Hippocampal formation (tissue), 2 donors: Measurements from ENCODE around the gene TET2.

Source experiments
- DNase-seq, 2 donors: peaks; one replicate each; lab custom pipeline; 2025; lab: John Stamatoyannopoulos, UW

TET2 gene

DNA sequence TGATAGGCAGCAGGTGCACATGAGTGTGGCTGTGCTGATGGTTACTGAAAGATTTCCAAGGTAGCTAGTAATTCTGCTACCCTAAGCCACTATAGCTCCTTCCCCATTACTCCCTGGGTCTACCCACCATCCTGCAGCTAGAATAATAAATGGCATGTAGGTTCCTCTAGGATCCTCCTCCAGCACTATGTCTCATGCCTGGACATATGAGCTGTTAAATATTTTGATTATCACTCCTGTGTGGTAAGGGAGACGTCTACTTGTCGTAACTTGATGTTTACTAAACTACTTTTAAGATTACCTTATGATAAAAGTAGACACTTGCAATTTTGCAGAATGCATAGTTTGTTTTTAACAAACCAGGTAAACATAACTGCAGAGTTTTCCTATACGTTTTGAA, 35.5 kb downstream of the TET2 start:
- no peak for DNase-seq

DNA sequence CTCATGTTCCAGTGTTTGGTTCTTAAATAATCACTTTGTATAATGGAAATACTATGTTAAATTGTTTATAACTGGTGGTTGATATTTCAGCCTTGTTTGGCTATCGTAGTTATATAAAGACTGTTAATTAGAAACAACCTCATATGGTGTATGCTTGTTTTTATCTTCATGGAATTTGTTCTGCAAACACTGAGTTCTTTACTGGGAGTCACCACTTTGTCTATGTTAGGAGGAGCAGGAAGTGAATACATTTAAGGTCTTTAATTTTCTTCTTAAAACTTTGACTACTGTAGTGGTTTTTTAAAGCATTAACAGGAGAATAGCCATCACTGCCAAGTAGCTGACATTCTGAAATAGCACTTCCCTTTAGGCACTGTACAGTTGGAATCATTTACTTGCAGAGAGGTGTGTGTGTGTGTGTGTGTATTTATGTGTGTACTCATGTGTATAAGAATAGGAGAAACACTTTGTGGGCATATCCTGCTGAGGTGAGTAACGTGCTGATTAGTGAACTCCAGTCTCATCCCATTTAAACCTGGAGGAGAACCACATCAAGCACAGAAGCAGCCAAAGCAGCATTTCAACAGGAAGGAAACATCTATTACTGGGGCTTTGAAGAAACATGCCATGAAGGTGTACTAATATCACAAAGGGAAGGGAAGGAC, 37.8 kb downstream of the TET2 start:
- no peak for DNase-seq

DNA sequence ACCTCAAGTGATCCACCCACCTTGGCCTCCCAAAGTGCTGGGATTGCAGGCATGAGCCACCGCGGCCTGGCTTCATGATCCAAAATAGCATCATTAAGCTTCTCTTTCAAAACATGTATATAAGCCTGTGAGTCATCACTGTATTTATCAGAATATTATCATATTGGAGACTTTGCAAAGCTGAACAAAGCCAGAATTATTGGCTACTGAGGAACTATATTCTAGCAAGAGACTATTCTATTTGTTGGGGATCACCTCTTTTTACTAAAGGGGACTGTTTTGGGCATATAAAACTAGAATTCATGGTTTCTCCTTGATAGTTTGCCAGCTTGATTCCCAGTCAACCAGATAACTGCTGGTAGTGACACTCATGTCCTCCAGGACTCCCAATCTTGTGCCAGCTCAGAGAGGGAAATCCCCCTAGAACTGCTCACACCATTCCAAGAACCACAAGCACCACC, 40.1 kb downstream of the TET2 start:
- DNase-seq, result no peak

DNA sequence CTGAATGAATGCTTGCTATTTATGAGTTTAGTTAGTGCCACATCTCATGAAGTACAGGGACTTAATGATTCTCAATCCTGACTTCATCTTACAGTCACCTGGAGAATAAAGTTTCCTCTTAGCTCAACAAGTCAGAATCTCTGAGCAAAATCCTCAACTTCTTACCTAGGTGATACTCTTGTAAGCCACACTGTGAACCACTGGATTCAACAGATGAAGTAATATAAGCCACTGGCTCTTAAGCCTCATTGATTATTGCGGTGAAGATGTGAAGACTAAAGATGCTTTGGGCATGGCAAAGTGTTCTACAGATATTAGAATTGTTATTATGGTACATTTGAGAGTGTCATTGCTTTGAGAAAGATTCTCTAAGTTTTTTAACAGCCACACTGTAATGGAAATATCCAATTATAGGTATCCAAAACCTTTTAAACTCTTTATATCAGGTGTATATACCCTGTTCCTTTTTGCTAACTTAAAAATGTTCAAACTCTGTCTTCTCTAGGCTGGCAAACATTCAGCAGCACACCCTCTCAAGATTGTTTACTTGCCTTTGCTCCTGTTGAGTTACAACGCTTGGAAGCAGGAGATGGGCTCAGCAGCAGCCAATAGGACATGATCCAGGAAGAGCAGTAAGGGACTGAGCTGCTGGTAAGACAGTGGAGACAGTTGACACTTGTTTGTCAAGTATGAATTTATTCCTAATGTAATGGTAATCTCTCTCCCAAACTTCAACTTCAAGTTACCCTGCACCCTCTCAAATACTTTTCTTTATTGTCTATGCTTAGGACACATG, 43.4 kb downstream of the TET2 start:
- DNase-seq, result no peak

DNA sequence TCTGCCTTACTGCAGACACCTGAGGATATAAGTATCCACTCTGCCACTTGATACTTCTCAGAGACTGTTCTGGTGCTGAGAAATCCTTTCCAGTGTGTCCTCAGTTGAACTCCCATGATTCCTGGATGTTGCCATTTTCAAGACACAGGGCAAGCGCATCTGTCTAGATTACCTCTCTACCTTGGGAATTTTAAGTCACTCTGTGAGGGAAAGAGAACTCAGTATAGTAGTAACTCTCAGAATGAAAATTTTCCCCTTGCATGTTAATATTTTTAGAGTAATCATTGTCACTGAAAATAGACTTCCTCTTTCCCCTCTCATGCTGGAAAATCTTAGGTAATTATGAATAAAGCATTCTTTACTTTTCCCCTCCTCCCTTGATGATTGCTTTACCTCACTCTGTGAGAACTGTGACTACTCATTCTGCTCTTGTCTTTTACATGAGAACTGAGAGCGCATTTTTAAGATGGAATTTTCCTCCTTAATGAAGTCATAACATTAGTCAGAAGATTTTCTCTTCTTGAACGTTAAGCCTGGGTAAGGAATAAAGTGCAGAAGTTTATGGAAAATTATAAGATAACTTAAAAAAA, 45.0 kb downstream of the TET2 start:
- no peak for DNase-seq

DNA sequence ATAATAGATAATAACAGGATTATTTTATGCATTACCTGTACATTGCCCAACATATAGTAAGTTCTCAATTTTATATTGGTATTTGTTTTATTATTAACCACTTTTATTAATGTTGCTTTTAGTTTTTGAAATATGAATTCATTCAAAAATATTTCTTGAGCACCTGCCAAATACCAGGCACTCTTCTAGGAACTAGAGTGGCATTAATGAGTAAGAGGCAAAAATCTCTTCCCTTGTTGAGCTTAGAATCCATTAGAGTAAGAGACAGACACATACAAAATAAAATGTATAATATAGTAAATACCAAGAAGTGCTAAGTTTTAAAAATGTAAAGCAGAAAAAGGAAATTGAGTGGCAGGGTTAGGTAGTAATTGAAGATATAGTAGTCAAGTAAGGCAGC, 45.8 kb downstream of the TET2 start:
- no peak for DNase-seq

DNA sequence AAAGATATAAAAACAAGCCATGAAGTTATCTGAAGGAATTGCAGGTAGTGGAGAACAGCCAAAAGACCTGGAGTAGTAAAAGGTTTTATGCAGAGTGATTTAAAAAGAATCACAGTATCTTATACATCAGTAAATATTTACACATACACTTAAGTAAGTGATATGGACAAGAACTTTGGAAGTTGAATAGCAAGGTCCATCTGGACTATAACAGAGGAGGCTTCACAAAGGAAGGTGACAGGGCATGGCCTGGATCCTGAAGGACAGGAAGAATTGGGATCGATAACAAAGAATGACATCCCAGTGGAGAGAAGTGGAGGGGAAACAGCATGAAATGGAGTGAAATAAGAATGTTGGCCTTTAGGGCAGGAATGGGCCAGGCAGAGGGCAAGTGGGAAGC, 46.2 kb downstream of the TET2 start:
- DNase-seq, result no peak

DNA sequence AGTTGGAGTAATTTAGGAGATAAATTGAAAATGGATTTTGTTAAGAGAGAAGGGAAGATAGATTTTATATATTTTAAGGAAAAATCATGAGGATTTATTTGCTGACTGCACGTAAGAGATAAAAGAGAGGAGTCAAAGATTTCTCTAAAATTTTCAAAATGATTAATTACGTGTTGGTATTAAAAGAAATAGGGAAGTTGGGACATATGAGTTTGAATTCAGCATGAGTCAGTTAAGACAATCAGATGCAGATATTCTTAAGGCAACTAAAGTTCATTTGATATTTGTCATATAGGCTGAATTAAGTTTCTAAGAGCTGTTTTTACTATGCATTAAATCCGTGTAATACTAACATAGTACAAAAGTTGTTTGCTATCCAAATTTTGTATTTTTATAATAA, 46.9 kb downstream of the TET2 start:
- no peak for DNase-seq

DNA sequence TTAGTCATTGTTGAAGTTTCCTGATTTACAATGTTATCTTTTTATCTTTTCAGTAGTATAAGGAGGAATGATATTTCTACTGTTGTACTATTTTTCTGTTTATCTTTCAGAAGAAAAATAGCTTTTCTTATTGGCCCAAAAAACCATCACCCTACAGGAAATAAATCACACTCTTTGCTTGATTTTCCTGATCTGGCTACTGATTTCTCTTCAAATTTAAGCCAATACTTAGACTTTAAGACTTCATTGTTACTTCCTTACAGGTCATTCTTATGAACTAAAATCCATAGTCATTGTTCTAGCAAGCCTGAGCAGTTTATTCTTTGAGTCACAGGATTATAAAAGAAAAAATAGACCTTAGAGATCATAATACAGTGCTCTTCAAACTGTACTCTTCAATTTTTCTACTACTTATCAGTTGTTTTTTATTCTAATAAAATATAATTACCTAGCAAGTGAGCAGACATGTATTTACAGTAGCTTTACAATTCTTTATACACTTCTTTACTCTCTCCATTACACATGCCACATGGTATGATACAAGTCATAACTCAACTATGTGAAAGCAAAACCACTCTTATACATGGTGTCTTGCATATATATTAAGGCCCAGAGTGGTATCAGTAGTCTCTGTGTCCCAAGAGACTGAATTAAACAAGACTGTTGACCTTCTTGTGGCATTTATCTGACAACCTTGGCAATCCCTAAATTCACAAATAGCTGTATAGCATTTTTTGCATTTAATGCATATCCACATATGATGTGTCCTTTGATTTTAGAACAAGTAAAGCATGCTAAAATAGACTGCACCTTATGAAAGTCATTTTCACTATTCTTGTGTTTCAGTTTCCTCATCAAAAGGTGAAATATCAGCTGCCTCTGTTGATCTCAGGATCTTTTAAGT, 47.9 kb downstream of the TET2 start:
- no peak for DNase-seq

DNA sequence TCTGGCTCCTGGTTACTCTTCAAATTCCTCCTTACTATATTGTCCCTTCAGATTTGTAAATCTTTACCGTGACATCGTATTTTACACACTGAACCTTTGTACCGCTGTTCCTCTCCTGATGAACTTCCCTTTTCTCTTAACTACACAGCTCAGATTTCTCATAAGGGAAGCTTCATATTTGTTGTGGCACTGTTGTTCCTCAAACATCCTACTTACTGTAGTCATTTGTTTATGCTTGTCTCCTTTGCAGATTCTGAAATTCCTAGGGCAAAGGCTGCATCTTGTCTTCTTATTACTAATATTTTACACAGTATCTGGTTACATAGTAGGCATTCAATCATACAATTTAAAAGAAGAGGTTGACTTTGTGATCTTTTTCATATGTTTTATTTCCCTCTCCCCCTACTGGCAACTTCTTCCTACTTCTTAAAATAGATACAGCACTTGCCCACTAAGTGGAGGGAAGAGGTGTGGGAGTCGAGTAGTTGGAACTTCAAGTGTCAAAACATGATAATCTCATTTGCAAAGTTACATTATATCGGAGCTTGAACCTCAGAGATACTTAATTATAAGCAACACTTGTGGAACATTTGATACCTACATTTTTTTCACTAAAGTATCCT, 50.0 kb downstream of the TET2 start:
- no peak for DNase-seq

DNA sequence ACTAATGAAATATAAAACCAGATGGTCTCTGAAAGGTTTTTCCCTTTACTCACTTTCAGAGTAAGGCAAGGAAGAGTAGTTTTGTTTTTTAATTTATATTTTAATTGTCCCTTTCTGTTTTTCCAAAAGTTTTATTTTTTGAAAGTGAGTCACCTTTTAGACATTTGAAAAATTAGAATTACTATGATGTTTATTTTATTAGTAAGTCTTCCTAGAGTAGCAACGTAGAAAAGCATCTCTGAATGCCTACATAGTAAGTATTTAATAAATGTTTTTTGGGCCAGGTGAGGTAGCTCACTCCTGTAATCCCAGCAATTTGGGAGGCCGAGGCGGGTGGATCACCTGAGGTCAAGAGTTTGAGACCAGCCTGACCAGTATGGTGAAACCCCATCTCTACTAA, 51.1 kb downstream of the TET2 start:
- DNase-seq, result no peak

DNA sequence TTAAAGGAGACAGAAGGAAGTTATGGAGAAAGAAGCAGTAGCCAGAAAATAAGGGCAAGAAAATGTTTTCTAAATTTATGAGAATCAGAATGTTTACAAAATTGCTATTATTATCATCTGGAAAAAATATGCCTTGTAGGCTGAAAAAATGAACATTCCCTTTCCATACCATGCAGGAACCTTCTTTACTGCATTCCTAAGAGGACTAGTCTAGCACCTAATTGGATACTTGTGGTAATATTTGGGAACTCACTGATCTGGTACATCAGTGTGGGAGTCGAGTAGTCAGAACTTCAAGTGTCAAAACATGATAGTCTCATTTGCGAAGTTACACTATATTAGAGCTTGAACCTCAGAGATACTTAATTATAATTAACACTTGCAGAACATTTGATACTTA, 51.9 kb downstream of the TET2 start:
- DNase-seq, result no peak

DNA sequence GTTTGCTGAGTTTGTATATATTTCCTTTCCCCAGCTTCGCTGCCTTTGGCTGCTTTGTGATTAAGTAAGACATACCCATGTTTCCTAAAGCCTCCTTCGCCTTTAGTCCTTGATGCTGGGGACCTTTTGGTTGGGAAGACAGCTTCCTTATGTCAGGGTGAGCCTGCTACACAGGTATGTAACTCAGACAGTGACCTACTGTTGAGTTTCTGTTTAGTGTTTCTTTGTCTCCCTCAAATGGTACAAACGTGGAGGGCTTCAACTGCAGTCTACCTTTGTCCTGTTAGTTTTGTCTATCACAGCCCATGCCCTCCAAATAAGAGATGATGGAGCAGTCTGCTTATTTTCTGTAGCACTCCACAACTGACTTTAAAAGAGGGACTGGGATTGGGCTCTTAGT, 59.5 kb downstream of the TET2 start:
- no peak for DNase-seq

DNA sequence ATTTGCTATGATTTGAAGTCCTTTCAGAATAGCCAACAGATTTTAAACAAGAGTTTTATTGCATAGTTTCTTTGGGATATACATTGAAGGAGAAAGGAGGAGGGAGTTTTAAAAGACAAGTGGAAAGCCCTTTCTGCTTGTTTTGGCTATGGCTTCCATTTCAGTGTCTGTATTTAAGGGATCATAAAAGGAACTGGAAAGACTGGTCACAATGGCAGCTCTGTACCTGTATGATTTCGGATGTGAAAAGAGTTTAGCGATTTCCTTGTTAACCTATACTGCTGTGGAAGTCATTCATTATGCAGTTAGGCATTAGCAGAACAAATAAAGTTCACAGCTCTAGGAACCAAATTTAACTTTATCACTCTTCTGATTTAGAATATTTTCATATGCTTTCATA, 60.7 kb downstream of the TET2 start:
- no peak for DNase-seq

DNA sequence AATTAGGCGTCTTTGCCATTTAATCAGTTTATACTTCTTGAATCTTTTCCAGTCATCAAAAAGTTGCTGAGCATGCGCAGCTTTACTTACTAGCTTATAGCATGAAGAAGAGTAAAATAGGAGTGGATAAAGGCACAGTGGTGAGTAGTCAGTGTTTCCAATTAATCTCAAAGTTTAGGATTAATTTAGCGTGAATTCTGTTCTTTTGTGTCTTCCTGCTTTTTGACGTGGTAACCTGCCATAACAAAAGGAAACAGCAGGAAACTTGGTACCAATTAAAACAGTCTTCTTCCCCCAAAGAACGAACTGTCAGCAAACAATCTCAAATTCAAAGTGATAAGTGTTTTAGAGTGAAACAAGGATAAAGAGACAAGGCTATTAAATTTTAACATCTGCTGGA, 61.9 kb downstream of the TET2 start:
- DNase-seq, result no peak

DNA sequence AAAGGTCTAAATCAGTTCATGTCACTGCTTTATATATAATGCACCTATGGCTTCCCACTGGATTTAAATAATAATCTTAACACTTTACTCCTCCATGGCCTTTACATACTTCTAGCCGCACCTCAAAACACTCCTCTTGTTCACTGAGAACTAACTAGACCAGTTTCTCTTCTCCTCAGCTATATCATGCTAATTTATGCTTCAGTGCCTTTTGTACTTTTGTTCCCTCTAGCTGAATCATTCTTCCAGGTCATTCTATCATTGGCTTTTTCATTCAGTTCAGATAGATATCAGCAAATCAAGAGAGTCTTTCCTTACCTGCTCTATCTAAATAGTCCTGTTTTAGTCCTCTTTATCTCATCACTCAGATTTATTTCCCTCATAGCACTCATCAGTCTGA, 64.2 kb downstream of the TET2 start:
- no peak for DNase-seq

DNA sequence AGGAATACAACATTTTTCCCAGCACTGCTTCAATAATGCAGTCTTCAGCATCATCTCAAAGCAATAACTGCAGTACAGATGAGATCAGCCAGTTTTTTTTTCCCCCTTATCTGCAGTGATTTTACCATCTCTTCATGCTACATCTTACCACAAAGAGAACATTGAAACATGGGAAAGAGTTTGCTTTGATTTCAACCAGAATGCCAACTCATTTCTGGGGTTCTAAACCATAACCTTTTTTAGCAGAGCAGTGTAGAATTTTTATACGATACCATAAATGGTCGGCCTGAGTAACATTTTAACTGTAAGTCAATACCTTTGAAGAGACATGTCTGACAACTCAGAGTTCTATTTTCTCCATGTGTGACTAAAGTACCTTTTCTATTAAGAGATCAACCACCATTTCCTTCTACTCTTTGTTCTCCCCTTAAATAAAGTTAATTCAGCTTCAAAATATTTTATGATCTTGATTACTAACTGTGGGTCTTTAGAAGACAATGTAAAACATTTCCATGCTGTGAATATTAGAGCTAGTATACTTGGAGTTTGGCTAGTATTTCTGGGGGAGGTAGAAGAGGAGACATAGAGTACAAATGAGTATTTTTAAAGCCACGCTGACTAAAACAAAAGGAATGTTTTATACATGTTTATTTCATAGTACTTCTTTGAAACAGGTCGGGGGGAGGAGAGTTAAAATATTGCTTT, 69.1 kb downstream of the TET2 start:
- no peak for DNase-seq

DNA sequence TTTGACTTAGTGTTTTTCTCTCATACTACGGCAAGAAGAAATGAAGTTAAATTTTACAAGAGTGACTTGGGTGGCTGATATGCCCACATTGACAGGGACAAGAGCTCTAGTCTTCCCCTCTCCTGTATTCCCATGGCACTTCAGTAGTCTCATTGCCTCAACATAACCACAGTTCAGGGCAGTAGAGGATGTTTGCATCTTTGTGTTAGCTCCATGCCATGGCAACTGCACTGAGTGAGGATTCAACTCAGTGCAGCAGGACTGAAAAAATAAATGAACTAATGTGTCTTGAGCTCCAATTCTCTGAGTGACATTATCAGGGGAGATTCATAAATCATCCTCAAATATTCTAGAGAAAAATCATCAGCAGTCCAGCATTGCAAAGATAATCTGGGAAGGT, 78.8 kb downstream of the TET2 start:
- DNase-seq, result no peak

DNA sequence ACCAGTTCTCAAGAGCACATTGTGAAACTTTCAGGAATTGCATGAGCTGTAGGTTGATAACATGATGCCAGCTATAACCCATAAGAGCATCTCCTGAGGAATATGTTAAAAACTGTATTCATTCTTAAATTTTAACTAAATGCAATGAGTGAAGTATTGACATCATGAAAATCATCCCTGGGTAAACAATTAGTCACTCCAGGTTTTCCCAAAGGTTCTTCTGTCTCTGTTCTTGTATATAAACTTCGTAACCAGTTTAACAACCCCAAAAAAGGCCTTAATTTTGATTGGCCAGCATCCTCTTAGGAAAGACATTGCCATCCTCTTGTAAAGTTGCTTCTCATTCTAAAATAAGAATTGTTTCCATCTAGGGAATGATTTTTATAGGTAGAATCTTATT, 80.4 kb downstream of the TET2 start:
- no peak for DNase-seq

DNA sequence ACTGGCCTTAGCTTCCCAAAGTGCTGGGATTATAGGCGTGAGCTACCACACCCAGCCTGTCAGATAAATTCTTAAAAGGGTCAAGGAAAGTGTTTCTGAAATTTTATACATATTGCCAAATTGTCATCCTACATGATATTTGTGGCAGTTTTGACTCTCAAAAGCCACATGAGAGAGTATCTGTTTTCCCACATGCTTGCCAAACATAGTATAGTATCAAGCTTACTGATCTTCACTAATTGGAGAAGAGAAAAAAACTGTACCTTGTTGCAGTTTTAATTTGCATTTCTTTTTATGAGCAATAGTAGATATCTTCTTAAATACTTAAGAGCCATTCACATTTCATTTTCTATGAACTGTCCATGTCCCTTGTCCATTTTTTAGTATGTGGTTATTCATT, 83.6 kb downstream of the TET2 start:
- DNase-seq, result no peak

DNA sequence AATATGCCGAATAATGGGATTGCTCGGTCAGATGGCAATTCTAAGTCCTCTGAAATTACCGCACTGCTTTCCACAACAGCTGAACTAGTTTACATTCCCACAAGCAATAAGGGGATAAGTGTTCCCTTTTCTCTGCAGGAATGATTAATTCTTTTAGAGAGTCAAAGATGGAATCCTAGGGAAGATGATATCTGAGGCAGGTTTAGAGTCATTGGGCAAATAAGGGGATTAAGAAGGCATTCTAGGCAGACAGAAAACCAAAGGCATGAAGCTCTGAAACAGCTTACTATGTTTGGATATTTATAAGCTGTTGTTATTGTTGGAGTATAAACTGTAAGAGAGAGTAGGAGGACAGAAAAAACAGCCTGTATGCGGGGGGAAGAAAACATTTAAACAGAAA, 85.7 kb downstream of the TET2 start:
- no peak for DNase-seq
